C1 segment of cervical spinal cord (tissue), 14 donors: Measurements from ENCODE around the gene AKR1C1.
"Not testable (repeated sequence)": the region's sequence is repeated elsewhere in the genome, so short reads cannot be mapped to it uniquely, and the experiment has no call there.

ENCODE experiments used
- DNase-seq, 14 donors: peaks; one replicate each; lab custom pipeline; 2025; lab: John Stamatoyannopoulos, UW

Gene AKR1C1

GRCh38 chr10:4983615-4984216 is 20.5 kb downstream of the AKR1C1 start:
- no peak for DNase-seq

- no peak for DNase-seq
Observed at GRCh38 chr10:4984223-4984622, 21.0 kb downstream of the AKR1C1 start.

- no peak for DNase-seq
Observed at GRCh38 chr10:4984971-4985594, 21.9 kb downstream of the AKR1C1 start.

- DNase-seq: not testable (repeated sequence)
Observed at GRCh38 chr10:4988000-4988641, 24.9 kb downstream of the AKR1C1 start.

GRCh38 chr10:4990217-4990616 is 27.0 kb downstream of the AKR1C1 start:
- no peak for DNase-seq

GRCh38 chr10:4991463-4991862 is 28.2 kb downstream of the AKR1C1 start:
- not testable (repeated sequence) for DNase-seq

- not testable (repeated sequence) for DNase-seq
Observed at GRCh38 chr10:4992564-4992963, 29.3 kb downstream of the AKR1C1 start.

GRCh38 chr10:4994260-4994659 is 31.0 kb downstream of the AKR1C1 start:
- not testable (repeated sequence) for DNase-seq

GRCh38 chr10:4998671-4999070 is 35.5 kb downstream of the AKR1C1 start:
- DNase-seq: no peak

GRCh38 chr10:5002013-5002727 is 39.0 kb downstream of the AKR1C1 start:
- no peak for DNase-seq

GRCh38 chr10:5003127-5004029 is 40.2 kb downstream of the AKR1C1 start, which contains the start of gene AKR1C2:
Gene AKR1C2 (minus strand): TSS chr10:5003857. CDS start chr10:5003835, 22 bp downstream.
- DNase-seq: not testable (repeated sequence)

- not testable (repeated sequence) for DNase-seq
Observed at GRCh38 chr10:5004030-5004385, 40.8 kb downstream of the AKR1C1 start.

- not testable (repeated sequence) for DNase-seq
Observed at GRCh38 chr10:5004501-5004900, 41.3 kb downstream of the AKR1C1 start.

- DNase-seq: not testable (repeated sequence)
Observed at GRCh38 chr10:5008857-5009548, 45.8 kb downstream of the AKR1C1 start.

GRCh38 chr10:5010043-5010442 is 46.8 kb downstream of the AKR1C1 start:
- DNase-seq: not testable (repeated sequence)

GRCh38 chr10:5011392-5011791 is 48.2 kb downstream of the AKR1C1 start:
- DNase-seq: not testable (repeated sequence)

GRCh38 chr10:5012595-5012994 is 49.4 kb downstream of the AKR1C1 start:
- no peak for DNase-seq

- no peak for DNase-seq
Observed at GRCh38 chr10:5013385-5013784, 50.2 kb downstream of the AKR1C1 start.

GRCh38 chr10:5014200-5014910 is 51.1 kb downstream of the AKR1C1 start:
- DNase-seq: not testable (repeated sequence)

GRCh38 chr10:5014936-5015335 is 51.7 kb downstream of the AKR1C1 start:
- no peak for DNase-seq
